Measurements from ENCODE around the gene HPCAL4. TPM values are rescaled to one million over a fixed set of nuclear protein-coding genes. Genes with fewer than 3 reads are reported as not detected.

HPCAL4 gene
- total RNA-seq, 2 donors from 2014 or later = not detected

DNA sequence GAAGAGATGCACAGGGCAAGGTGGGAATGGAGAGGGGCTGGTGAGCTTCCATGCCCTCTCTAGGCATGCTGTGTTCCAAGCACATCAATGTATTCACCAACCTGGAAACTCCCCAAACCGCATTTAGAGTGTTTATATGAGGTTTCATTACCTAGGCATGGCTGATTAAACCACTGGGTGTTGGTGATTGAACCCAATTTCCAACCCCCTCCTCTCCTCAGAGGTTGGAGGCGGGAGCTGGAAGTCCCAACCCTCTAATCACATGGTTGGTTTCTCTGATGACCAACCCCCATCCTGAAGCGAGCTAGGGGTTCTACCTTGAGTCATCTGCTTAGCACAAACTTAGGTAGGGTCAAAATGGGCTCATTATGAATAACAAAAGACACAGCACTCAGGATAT is 44.5 kb upstream of the HPCAL4 start:
- H3K9me3 ChIP-seq (ENCODE audit: control insufficient read depth, low read length) = no peaks in the 10 kb centered on the region
- Mint-ChIP-seq H3K9me3 (peaks cover 6% of the 10 kb centered on the region), H3K27me3 (ENCODE audit: insufficient read depth) (peaks cover 81% of the 10 kb centered on the region), H3K4me1 (peaks cover 7% of the 10 kb centered on the region), H3K27ac (no peak overlapping the region), H3K4me3 (no peak overlapping the region), H3K36me3 (ENCODE audit: low read depth) (peaks cover 2% of the 10 kb centered on the region)
- H3K4me3 ChIP-seq (ENCODE audit: low read length) = no peak overlapping the region
- 66% methylated on average over 3 of the region's 3 CpGs; no CpG with 5 or more reads in 1 of the 2 experiments for WGBS, 2 experiments (ENCODE audit: insufficient coverage in 1 of 2, insufficient read length in 1 of 2)
- H3K4me1 ChIP-seq (ENCODE audit: control insufficient read depth, insufficient read depth, low read length) = no peaks in the 10 kb centered on the region
- H3K27ac ChIP-seq (ENCODE audit: low read depth, low read length) = no peak overlapping the region
- TF ChIP-seq, protein P1, sequence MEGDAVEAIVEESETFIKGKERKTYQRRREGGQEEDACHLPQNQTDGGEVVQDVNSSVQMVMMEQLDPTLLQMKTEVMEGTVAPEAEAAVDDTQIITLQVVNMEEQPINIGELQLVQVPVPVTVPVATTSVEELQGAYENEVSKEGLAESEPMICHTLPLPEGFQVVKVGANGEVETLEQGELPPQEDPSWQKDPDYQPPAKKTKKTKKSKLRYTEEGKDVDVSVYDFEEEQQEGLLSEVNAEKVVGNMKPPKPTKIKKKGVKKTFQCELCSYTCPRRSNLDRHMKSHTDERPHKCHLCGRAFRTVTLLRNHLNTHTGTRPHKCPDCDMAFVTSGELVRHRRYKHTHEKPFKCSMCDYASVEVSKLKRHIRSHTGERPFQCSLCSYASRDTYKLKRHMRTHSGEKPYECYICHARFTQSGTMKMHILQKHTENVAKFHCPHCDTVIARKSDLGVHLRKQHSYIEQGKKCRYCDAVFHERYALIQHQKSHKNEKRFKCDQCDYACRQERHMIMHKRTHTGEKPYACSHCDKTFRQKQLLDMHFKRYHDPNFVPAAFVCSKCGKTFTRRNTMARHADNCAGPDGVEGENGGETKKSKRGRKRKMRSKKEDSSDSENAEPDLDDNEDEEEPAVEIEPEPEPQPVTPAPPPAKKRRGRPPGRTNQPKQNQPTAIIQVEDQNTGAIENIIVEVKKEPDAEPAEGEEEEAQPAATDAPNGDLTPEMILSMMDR (conservative IDR thresholded peaks at IDR 0.05) = no peak
- H3K9ac ChIP-seq (ENCODE audit: extremely low read depth, low read length, poor library complexity, severe bottlenecking) = no peak overlapping the region
- DNase-seq = no peak
- H3K36me3 ChIP-seq (ENCODE audit: control insufficient read depth, insufficient read depth, low read length) = peaks cover 5% of the 10 kb centered on the region
- H3K27me3 ChIP-seq (ENCODE audit: control insufficient read depth, insufficient read depth, low read length, poor library complexity, severe bottlenecking) = peaks cover 73% of the 10 kb centered on the region

DNA sequence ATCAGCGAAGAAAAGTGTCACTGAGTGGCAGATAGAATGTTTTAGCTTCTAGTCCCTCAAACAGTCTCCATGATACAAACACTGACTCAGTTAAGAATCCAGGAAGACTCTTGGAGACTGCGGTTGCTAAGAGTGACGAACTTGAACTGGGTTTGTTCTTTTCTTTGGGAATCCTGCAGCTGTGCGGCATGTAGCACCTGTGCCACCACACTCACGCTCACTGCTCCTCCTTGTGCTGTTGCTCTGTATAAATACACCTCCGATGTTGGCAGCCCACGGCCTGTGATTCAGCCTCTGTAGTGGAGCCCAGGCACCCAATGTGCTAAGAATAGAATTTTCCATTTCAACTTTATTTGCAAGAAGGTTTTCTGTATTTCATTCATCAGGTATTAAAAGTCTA is 41.9 kb upstream of the HPCAL4 start:
- H3K36me3 ChIP-seq (ENCODE audit: control insufficient read depth, insufficient read depth, low read length) = no peaks in the 10 kb centered on the region
- TF ChIP-seq, protein P1 (conservative IDR thresholded peaks at IDR 0.05) = no peak
- H3K9me3 ChIP-seq (ENCODE audit: control insufficient read depth, low read length) = no peaks in the 10 kb centered on the region
- no peaks in the 10 kb centered on the region for H3K4me1 ChIP-seq (ENCODE audit: control insufficient read depth, insufficient read depth, low read length)
- peaks cover 98% of the 10 kb centered on the region for H3K27me3 ChIP-seq (ENCODE audit: control insufficient read depth, insufficient read depth, low read length, poor library complexity, severe bottlenecking)
- Mint-ChIP-seq H3K9me3 (no peaks in the 10 kb centered on the region), H3K27ac (no peak overlapping the region), H3K36me3 (ENCODE audit: low read depth) (no peaks in the 10 kb centered on the region), H3K27me3 (ENCODE audit: insufficient read depth) (peaks cover 100% of the 10 kb centered on the region), H3K4me3 (no peak overlapping the region), H3K4me1 (no peaks in the 10 kb centered on the region)
- no peak overlapping the region for H3K9ac ChIP-seq (ENCODE audit: extremely low read depth, low read length, poor library complexity, severe bottlenecking)
- no peak for DNase-seq
- no peak overlapping the region for H3K4me3 ChIP-seq (ENCODE audit: low read length)
- H3K27ac ChIP-seq (ENCODE audit: low read depth, low read length) = no peak overlapping the region
- 79 to 81% methylated on average over 3 to 7 of the region's 7 CpGs for WGBS, 2 experiments (ENCODE audit: insufficient coverage in 1 of 2, insufficient read length in 1 of 2)

DNA sequence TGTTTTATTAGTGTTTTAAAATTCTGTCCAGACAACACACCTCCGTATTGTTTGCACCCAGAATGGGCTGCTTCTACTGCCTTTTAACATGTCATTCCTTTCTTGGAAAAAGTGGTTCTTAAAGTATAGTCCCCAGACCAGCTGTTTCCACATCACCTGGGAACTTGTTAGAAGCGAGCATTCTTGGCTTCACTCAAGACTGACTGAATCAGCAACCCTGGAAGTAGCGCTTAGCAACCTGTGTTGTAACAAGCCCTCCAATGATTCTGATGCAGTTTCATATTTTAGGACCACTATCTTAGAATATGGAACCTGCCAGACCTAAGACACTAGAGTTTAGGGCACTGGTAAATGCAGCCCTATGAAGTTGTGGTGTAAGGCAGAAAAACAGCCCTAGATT is 41.5 kb upstream of the HPCAL4 start:
- Histone ChIP-seq H3K36me3 (ENCODE audit: control insufficient read depth, insufficient read depth, low read length) (no peaks in the 10 kb centered on the region), H3K9ac (ENCODE audit: extremely low read depth, low read length, poor library complexity, severe bottlenecking) (no peak overlapping the region), H3K4me1 (ENCODE audit: control insufficient read depth, insufficient read depth, low read length) (no peaks in the 10 kb centered on the region), H3K4me3 (ENCODE audit: low read length) (no peak overlapping the region), H3K27me3 (ENCODE audit: control insufficient read depth, insufficient read depth, low read length, poor library complexity, severe bottlenecking) (peaks cover 100% of the 10 kb centered on the region), H3K27ac (ENCODE audit: low read depth, low read length) (no peak overlapping the region), H3K9me3 (ENCODE audit: control insufficient read depth, low read length) (no peaks in the 10 kb centered on the region)
- no peaks in the 10 kb centered on the region for H3K4me1 Mint-ChIP-seq
- no peak overlapping the region for H3K4me3 Mint-ChIP-seq
- no peaks in the 10 kb centered on the region for H3K9me3 Mint-ChIP-seq
- TF ChIP-seq, protein P1 (conservative IDR thresholded peaks at IDR 0.05) = no peak
- no peaks in the 10 kb centered on the region for H3K36me3 Mint-ChIP-seq (ENCODE audit: low read depth)
- H3K27ac Mint-ChIP-seq = no peak overlapping the region
- WGBS, 2 experiments (ENCODE audit: insufficient coverage in 1 of 2, insufficient read length in 1 of 2) = 72 to 86% methylated on average over 3 of the region's 3 CpGs
- peaks cover 100% of the 10 kb centered on the region for H3K27me3 Mint-ChIP-seq (ENCODE audit: insufficient read depth)
- no peak for DNase-seq
